ENCODE results near the gene SAC3D1. TPM values are rescaled to one million over a fixed set of nuclear protein-coding genes. Genes with fewer than 3 reads are reported as not detected.

SAC3D1 gene
- total and polyA plus RNA-seq, 9 of the 15 experiments (the other 6 are each of a cell fraction or from before 2014, with no cell fraction given): 0.20 to 35.2 (median 5.8) TPM

- TF ChIP-seq FOXP4 (CRISPR knock-in tag; IDR thresholded peaks at IDR 0.05; ENCODE audit: borderline replicate concordance): no peak
- no peak for TF ChIP-seq PATZ1 (CRISPR knock-in tag; IDR thresholded peaks at IDR 0.05; ENCODE audit: borderline replicate concordance)
- no peak for TF ChIP-seq PHF20 (IDR thresholded peaks at IDR 0.05; ENCODE audit: partially characterized antibody)
These were observed 20.0 kb upstream of the SAC3D1 start (continued) for GRCh38 chr11:65021003-65021402.

- ATAC-seq (no peak), FAIRE-seq (no peak), DNase-seq (ENCODE audit: extremely low read depth in 1 of 4, low spot score in 3 of 4) (no peak)
- in situ Hi-C loops (cut with MboI) (no loop called here), intact Hi-C loops (cut with micrococcal nuclease) (no loop called here)
- Histone ChIP-seq H3K9ac (ENCODE audit: insufficient read depth in 1 of 2, low read depth in 2 of 2, low read length in 2 of 2) (peak overlapping the region in 1 of 2 experiments; percentile 67; a peak in 2 of 4 replicates), H3K4me3 (no peak overlapping the region), H3K9me1 (ENCODE audit: control insufficient read depth, insufficient read depth, low read length) (peaks cover 2% of the 10 kb centered on the region), H3K79me2 (ENCODE audit: control insufficient read depth, insufficient read depth, low read length) (peaks cover 3% of the 10 kb centered on the region; the same call in 2 of the 3 replicates), H3K27me3 (ENCODE audit: control insufficient read depth in 2 of 2, insufficient read depth in 2 of 2, low read length in 2 of 2) (no peaks in the 10 kb centered on the region), H3K4me2 (ENCODE audit: insufficient read depth, low read length) (no peak overlapping the region), H3K9me3 (replicated peaks; ENCODE audit: control insufficient read depth, insufficient read depth, low read depth, low read length) (no peaks in the 10 kb centered on the region; the same call in 1 of the 2 replicates), H3K36me3 (ENCODE audit: control insufficient read depth, insufficient read depth, low read length) (peaks cover 40% of the 10 kb centered on the region; the same call in 2 of the 3 replicates), H2AFZ (ENCODE audit: low read depth, low read length) (no peak overlapping the region), H3K27ac (ENCODE audit: extremely low read depth, low read depth, low read length) (no peak overlapping the region), H3K4me1 (replicated peaks in 1 of 2; ENCODE audit: control insufficient read depth in 2 of 2, insufficient read depth in 2 of 2, low read length in 2 of 2) (peaks cover 7 to 29% of the 10 kb centered on the region in 2 experiments; a peak in 4 of 5 replicates), H4K20me1 (replicated peaks; ENCODE audit: control insufficient read depth, insufficient read depth, low read length) (no peaks in the 10 kb centered on the region)
- TF ChIP-seq EZH2 (IDR thresholded peaks at IDR 0.05; ENCODE audit: borderline replicate concordance, low read depth, low read length) (no peak), POLR2G (IDR thresholded peaks at IDR 0.05; ENCODE audit: low read depth, low read length) (peak; percentile 52; the same call in 1 of the 2 replicates)
- ChIA-PET CTCF (ENCODE audit: low intra/inter-chr PET ratio) (no interaction called here), POLR2A (interaction anchor here (0.7 kb wide), 1 partner anchor 141 kb away, joined by 3 read pairs; no protein-coding TSS in a partner anchor)
- 98% methylated on average over 8 of the region's 11 CpGs for WGBS (ENCODE audit: insufficient coverage, low coverage, missing lambda C conversion rate)
- BruUV-seq (replicated peaks): no TSS peak
These were observed 19.5 kb upstream of the SAC3D1 start for GRCh38 chr11:65021509-65021908.
